Common myeloid progenitor, CD34-positive (primary cell): ENCODE results near the gene ZBTB4.

Experiments
- CTCF ChIA-PET: fragments of 350-600 bp; sonication (Branson Sonifier 250); formaldehyde crosslinking; loops from one replicate; lab custom pipeline; 2021; ENCODE audit warnings: antibody characterized with exemption; lab: Charles Lee
- POLR2A ChIA-PET: fragments of 350-600 bp; sonication (Branson Sonifier 250); formaldehyde crosslinking; loops from one replicate; lab custom pipeline; 2021; ENCODE audit warnings: antibody characterized with exemption; lab: Charles Lee
- DNase-seq, 3 donors: peaks; one replicate each; pipeline versions ENCODE4 v3.0.0 to v3.0.0-alpha.2; 2013
- H3K27ac ChIP-seq, 2 experiments: 1 replicate in 1 of 2; 2 replicates in 1 of 2; pipeline ENCODE4 v1.7.0; 2013; ENCODE audit warnings: inconsistent platforms in 2 of 2, low read length in 2 of 2, mild to moderate bottlenecking in 2 of 2, low read depth in 1 of 2, moderate library complexity in 1 of 2; ENCODE audit not compliant: severe bottlenecking in 2 of 2, insufficient read depth in 1 of 2, poor library complexity in 1 of 2
- H3K27me3 ChIP-seq, 5 experiments: replicated peaks in 2 of 5; 1 replicate in 3 of 5; 2 replicates in 2 of 5; pipeline versions ENCODE4 v1.6.1 to v1.7.0; 2013; ENCODE audit warnings: low read length in 4 of 5, mild to moderate bottlenecking in 2 of 5, moderate library complexity in 2 of 5, inconsistent platforms in 1 of 5; ENCODE audit not compliant: insufficient read depth in 5 of 5, control insufficient read depth in 4 of 5
- H3K36me3 ChIP-seq, 4 experiments: 1 replicate in 2 of 4; 2 replicates in 2 of 4; pipeline versions ENCODE4 v1.6.1 to v1.7.0; 2013; ENCODE audit warnings: low read length in 3 of 4, control low read depth in 1 of 4, mild to moderate bottlenecking in 1 of 4; ENCODE audit not compliant: control insufficient read depth in 4 of 4, insufficient read depth in 4 of 4
- H3K4me1 ChIP-seq, 4 experiments: 1 replicate in 3 of 4; 2 replicates in 1 of 4; pipeline versions ENCODE4 v1.6.1 to v1.7.1; 2013; ENCODE audit warnings: low read length in 3 of 4, mild to moderate bottlenecking in 3 of 4, control low read depth in 1 of 4, inconsistent platforms in 1 of 4, moderate library complexity in 1 of 4; ENCODE audit not compliant: control insufficient read depth in 4 of 4, insufficient read depth in 4 of 4; ENCODE audit errors: control extremely low read depth in 1 of 4
- H3K4me3 ChIP-seq, 7 experiments: 1 replicate in 4 of 7; 2 replicates in 3 of 7; pipeline versions ENCODE4 v1.5.1 to v1.7.0; 2013; ENCODE audit warnings: mild to moderate bottlenecking in 7 of 7, low read length in 6 of 7, moderate library complexity in 6 of 7, inconsistent platforms in 2 of 7, low read depth in 2 of 7, control low read depth in 1 of 7; ENCODE audit not compliant: insufficient read depth in 4 of 7, control insufficient read depth in 1 of 7; ENCODE audit errors: extremely low read depth in 1 of 7
- H3K9me3 ChIP-seq, 5 experiments: 1 replicate in 4 of 5; 2 replicates in 1 of 5; pipeline versions ENCODE4 v1.6.1 to v1.7.1; 2013; ENCODE audit warnings: low read length in 4 of 5, mild to moderate bottlenecking in 2 of 5, inconsistent platforms in 1 of 5, low read depth in 1 of 5, moderate library complexity in 1 of 5; ENCODE audit not compliant: control insufficient read depth in 4 of 5, insufficient read depth in 2 of 5; ENCODE audit errors: control extremely low read depth in 1 of 5
- WGBS: methylation state at CpG from one replicate; pipeline ENCODE4 v1.1.5; 2013; ENCODE audit not compliant: insufficient coverage; 5-methylcytosine and 5-hydroxymethylcytosine counted together

Gene ZBTB4

DNA sequence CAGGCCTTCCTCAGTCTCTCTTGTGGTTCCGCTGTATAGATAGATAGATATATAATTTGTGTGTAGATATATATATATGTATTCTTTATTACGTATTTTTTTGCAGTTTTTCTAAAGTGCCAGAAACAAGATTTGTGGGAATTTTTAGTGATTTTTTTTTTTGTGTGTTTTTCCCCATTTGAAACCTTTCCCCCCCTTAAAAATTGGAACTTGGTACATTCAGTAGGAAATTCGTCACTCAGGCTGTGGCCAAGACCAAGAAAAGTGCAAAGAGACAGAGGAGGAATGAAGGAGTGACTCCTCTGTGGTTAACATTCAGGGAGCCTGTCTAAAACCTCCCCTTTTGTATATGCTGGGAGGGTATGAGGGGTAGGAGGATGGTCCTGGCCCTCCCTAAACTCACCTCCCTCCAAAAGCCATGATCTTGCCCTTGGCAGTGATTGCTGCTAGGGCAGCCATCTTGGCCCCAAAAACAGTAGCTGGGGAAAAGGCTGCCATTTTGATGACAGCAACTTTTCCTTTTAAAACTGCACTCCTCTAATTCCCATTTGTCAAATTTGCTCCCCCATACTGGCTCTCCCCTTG, 19.4 kb downstream of the ZBTB4 start:
- no peak overlapping the region for H3K27ac ChIP-seq
- no peaks in the 10 kb centered on the region for H3K27me3 ChIP-seq
- DNase-seq = no peak
- no peak overlapping the region for H3K4me3 ChIP-seq
- peaks cover 0 to 16% (median 8%) of the 10 kb centered on the region in 4 experiments for H3K4me1 ChIP-seq
- ChIA-PET POLR2A (no interaction called here), CTCF (interaction anchor here (1.2 to 2.4 kb wide), 2 partner anchors 15 to 23 kb away, joined by 5 to 20 read pairs; no protein-coding TSS in a partner anchor)
- no CpG with 5 or more reads among the region's 3 CpGs for WGBS
- H3K9me3 ChIP-seq = no peaks in the 10 kb centered on the region
- peaks cover 0 to 33% (median 24%) of the 10 kb centered on the region in 4 experiments for H3K36me3 ChIP-seq

- Histone ChIP-seq H3K9me3 (no peaks in the 10 kb centered on the region), H3K36me3 (no peaks in the 10 kb centered on the region), H3K4me1 (peaks cover 3 to 19% (median 16%) of the 10 kb centered on the region in 4 experiments), H3K4me3 (no peak overlapping the region), H3K27ac (no peak overlapping the region), H3K27me3 (peaks cover 4 to 50% (median 28%) of the 10 kb centered on the region in 5 experiments)
- CTCF ChIA-PET = interaction anchor here (1.9 kb wide), 1 partner anchor 12 kb away, joined by 6 read pairs; no protein-coding TSS in a partner anchor
- DNase-seq = no peak
- WGBS = 95% methylated on average over 4 of the region's 7 CpGs
- POLR2A ChIA-PET = interaction anchor here (2.0 kb wide), 1 partner anchor 36 kb away, joined by 6 read pairs; the partner anchor contains the start of gene POLR2A
Measured at GRCh38 chr17:7448461-7448860, 31.0 kb downstream of the ZBTB4 start.

- H3K27ac ChIP-seq = no peak overlapping the region
- ChIA-PET POLR2A (interaction anchor here (0.6 to 1.5 kb wide), 5 partner anchors 10 to 41 kb away, joined by 3 to 4 read pairs (median 3); partner anchors contain the start of gene POLR2A), CTCF (interaction anchor here (1.0 to 2.4 kb wide), 4 partner anchors 9 to 115 kb away, joined by 3 to 10 read pairs (median 4); no protein-coding TSS in a partner anchor)
- H3K36me3 ChIP-seq = no peaks in the 10 kb centered on the region
- H3K4me1 ChIP-seq = peaks cover 3 to 26% (median 23%) of the 10 kb centered on the region in 4 experiments
- H3K27me3 ChIP-seq = peaks cover 4 to 68% (median 37%) of the 10 kb centered on the region in 5 experiments
- WGBS = 0% methylated on average over 11 of the region's 16 CpGs
- peak overlapping the region; percentile 23 to 74 (median 61) for H3K4me3 ChIP-seq
- peak in 2 of 3 donors; percentile 45 to 56 for DNase-seq
- no peaks in the 10 kb centered on the region for H3K9me3 ChIP-seq
Measured at GRCh38 chr17:7445619-7445968, 33.8 kb downstream of the ZBTB4 start.

DNA sequence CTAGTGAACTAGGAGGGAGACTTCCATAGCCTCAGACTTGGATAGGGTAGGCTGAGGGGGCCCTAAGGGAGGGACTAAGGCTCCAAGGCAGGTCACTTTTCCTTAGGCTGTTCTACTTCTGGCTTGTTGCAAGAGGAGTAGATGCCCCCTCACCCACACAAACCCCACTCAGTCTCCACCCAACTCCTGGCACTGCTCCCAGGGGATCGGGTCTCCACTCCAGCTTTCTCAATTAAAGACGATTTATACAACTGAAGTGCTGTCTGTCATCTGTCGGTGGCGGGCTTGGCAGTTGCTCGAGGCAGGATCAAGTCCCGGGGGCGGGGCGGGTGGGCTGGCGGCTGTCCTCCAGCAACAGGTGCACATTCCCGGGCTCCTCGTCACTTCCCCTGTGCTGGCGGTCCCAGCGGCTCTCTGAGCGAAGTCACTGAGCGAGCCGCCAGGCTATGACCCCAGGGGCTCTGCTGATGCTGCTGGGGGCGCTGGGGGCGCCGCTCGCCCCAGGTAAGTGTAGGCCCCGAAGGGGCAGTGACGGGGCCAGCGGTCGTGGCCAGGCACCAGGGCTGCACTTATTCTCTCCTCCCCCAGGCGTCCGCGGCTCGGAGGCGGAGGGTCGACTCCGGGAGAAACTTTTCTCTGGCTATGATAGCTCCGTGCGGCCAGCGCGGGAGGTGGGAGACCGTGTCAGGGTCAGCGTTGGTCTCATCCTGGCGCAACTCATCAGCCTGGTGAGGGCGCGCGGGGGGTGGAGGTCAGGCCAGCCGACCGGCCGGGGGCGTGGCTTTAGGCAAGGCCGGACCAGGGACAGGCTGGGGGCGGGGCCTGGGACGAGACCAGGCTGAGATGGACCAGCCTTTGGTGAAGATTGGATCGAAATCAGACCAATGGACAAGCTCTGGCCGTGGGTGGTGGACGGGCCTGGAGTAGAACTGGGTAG, 34.5 kb downstream of the ZBTB4 start, which contains the start of gene CHRNB1:
TSS of gene CHRNB1 (plus strand) at position 380 of the 937 bp plus-strand sequence. CDS start at position 447, 67 bp downstream.
- Histone ChIP-seq H3K9me3 (no peaks in the 10 kb centered on the region), H3K27ac (no peak within 1 kb of the TSS), H3K27me3 (peaks cover 4 to 73% (median 37%) of the 10 kb centered on the region in 5 experiments), H3K36me3 (no peaks in the 10 kb centered on the region), H3K4me3 (peak within 1 kb of the TSS; percentile 23 to 74 (median 61)), H3K4me1 (peaks cover 3 to 32% (median 29%) of the 10 kb centered on the region in 4 experiments)
- CTCF ChIA-PET = interaction anchor here (0.6 to 5.6 kb wide), 6 partner anchors 9 to 1019 kb away, joined by 3 to 40 read pairs (median 4); no protein-coding TSS in a partner anchor
- peak in 2 of 3 donors; percentile 64 to 72 for DNase-seq
- POLR2A ChIA-PET = interaction anchor here (0.7 to 1.6 kb wide), 5 partner anchors 11 to 41 kb away, joined by 3 to 5 read pairs (median 3); partner anchors contain the start of gene POLR2A
- WGBS = under 1% methylated on average over 50 of the region's 51 CpGs

DNA sequence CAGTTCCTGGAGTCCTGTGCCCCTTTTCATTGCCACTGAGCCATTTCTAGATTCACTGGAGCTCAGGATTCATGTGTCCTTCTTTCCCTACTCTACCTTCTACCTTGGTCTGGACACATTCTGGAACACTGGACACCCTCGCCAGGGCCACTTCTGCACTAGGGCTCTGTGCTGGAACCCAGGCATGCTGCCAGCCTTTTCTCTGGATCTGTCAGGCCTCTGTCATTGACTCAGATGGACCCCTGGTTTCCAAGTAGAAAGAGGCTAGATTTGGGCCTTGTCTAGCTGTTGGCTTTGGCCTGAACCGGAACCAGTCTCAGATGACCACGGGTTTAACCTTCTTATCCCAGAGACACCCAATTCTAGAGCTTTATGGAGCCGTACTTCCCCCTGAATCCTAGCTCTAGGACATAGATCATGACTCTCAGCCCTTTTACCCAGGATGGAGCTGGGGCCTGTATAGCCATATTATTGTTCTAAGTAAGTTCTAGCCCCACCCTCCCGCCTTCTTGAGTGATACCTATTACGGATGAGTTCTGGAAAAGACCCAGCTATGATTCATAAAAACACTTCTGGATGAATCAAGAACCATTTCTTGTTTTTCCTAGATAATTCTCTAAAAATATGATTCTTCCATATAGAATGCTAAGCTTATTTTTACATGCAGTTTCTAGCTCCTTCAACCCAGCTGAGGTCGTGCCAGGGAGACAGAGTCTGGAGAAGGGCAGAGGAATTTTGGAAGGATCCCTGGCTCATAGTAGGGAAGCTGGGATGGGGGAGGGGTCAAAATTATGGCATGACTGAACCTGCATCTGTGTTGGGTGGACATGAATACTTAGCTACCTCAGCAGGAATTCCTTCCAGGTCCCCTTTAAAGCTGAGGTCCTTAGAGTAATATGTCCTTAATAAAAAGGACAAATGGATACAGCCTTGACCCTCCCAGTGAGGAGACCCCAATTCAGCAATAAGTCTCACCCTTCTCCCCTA, 35.6 kb downstream of the ZBTB4 start:
- 80% methylated on average over 5 of the region's 7 CpGs for WGBS
- H3K27me3 ChIP-seq = peaks cover 4 to 84% (median 40%) of the 10 kb centered on the region in 5 experiments
- CTCF ChIA-PET = interaction anchor here (0.9 to 5.6 kb wide), 4 partner anchors 11 to 64 kb away, joined by 4 to 40 read pairs (median 6); no protein-coding TSS in a partner anchor
- POLR2A ChIA-PET = interaction anchor here (0.5 to 1.6 kb wide), 3 partner anchors 12 to 21 kb away, joined by 3 to 5 read pairs (median 3); no protein-coding TSS in a partner anchor
- DNase-seq = no peak
- H3K4me3 ChIP-seq = no peak overlapping the region
- H3K36me3 ChIP-seq = no peaks in the 10 kb centered on the region
- H3K4me1 ChIP-seq = peaks cover 3 to 44% (median 38%) of the 10 kb centered on the region in 4 experiments
- H3K9me3 ChIP-seq = no peaks in the 10 kb centered on the region
- H3K27ac ChIP-seq = no peak overlapping the region

DNA sequence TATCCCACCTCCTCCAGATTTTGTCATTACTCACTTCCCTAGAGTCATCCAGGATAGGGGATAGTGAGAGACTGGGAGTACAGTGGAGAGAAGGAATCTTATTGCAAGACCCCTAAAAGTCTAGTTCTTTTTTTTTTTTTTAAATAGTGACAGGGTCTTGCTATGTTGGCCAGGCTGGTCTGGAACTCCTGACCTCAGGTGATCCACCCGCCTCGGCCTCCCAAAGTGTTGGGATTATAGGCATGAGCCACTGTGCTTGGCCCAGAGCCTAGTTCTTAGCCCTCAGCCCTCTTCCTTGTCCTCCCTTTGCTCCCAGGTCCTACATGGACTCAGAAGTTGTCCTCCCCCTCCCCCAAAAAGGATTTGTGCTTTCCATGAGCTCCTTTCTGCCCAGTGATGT, 37.3 kb downstream of the ZBTB4 start:
- Histone ChIP-seq H3K27me3 (peaks cover 4 to 83% (median 32%) of the 10 kb centered on the region in 5 experiments), H3K27ac (no peak overlapping the region), H3K4me1 (peaks cover 3 to 60% (median 53%) of the 10 kb centered on the region in 4 experiments), H3K9me3 (no peaks in the 10 kb centered on the region), H3K4me3 (no peak overlapping the region), H3K36me3 (no peaks in the 10 kb centered on the region)
- ChIA-PET POLR2A (no interaction called here), CTCF (interaction anchor here (1.6 to 5.6 kb wide), 4 partner anchors 12 to 61 kb away, joined by 3 to 40 read pairs (median 6); no protein-coding TSS in a partner anchor)
- no CpG with 5 or more reads among the region's 2 CpGs for WGBS
- DNase-seq = no peak
